ENCODE measurements around the gene PPP1CB. TPM values are rescaled to one million over a fixed set of nuclear protein-coding genes. Genes with fewer than 3 reads are reported as not detected.

The PPP1CB gene
- polyA plus RNA-seq, 4 donors: 80.4 to 171 (median 91.0) TPM

- 54 to 59% (median 59%) methylated on average over 3 of the region's 3 CpGs for WGBS, 3 donors
- Histone ChIP-seq H3K4me3 (ENCODE audit: low read depth in 1 of 3, low read length in 3 of 3) (no peak overlapping the region), H3K27me3 (ENCODE audit: control insufficient read depth in 3 of 3, insufficient read depth in 3 of 3, low read length in 3 of 3) (no peaks in the 10 kb centered on the region), H3K4me1 (ENCODE audit: control insufficient read depth in 3 of 3, insufficient read depth in 2 of 3, low read depth in 1 of 3, low read length in 2 of 3) (peaks cover 3 to 9% (median 7%) of the 10 kb centered on the region in 3 donors), H3K9me3 (ENCODE audit: control insufficient read depth in 2 of 2, insufficient read depth in 1 of 2, low read depth in 1 of 2, low read length in 1 of 2) (no peaks in the 10 kb centered on the region), H3K27ac (ENCODE audit: low read depth in 1 of 3, low read length in 2 of 3) (no peak overlapping the region), H3K36me3 (ENCODE audit: control insufficient read depth in 3 of 3, insufficient read depth in 2 of 3, low read depth in 1 of 3, low read length in 3 of 3) (peaks cover 0 to 16% (median 8%) of the 10 kb centered on the region in 3 donors)
- no peak for DNase-seq
- FAIRE-seq: no peak
Observed at GRCh38 chr2:28755421-28755820, 3.8 kb downstream of the PPP1CB start.

- H3K27ac ChIP-seq (ENCODE audit: low read depth in 1 of 3, low read length in 2 of 3): no peak overlapping the region
- peaks cover 0 to 21% (median 8%) of the 10 kb centered on the region in 3 donors for H3K36me3 ChIP-seq (ENCODE audit: control insufficient read depth in 3 of 3, insufficient read depth in 2 of 3, low read depth in 1 of 3, low read length in 3 of 3)
- peaks cover 2 to 11% (median 2%) of the 10 kb centered on the region in 3 donors for H3K4me1 ChIP-seq (ENCODE audit: control insufficient read depth in 3 of 3, insufficient read depth in 2 of 3, low read depth in 1 of 3, low read length in 2 of 3)
Observed at GRCh38 chr2:28758459-28758858, 6.8 kb downstream of the PPP1CB start.

GRCh38 chr2:28761420-28761819, 9.8 kb downstream of the PPP1CB start:
- H3K9me3 ChIP-seq (ENCODE audit: control insufficient read depth in 2 of 2, insufficient read depth in 1 of 2, low read depth in 1 of 2, low read length in 1 of 2): no peaks in the 10 kb centered on the region
- H3K36me3 ChIP-seq (ENCODE audit: control insufficient read depth in 3 of 3, insufficient read depth in 2 of 3, low read depth in 1 of 3, low read length in 3 of 3): peaks cover 0 to 19% (median 8%) of the 10 kb centered on the region in 3 donors
- WGBS, 3 donors: 70 to 85% (median 82%) methylated on average over 3 of the region's 3 CpGs
- H3K27ac ChIP-seq (ENCODE audit: low read depth in 1 of 3, low read length in 2 of 3): no peak overlapping the region
- peaks cover 0 to 8% (median 0%) of the 10 kb centered on the region in 3 donors for H3K4me1 ChIP-seq (ENCODE audit: control insufficient read depth in 3 of 3, insufficient read depth in 2 of 3, low read depth in 1 of 3, low read length in 2 of 3)
- FAIRE-seq (no peak), DNase-seq (no peak)
- H3K4me3 ChIP-seq (ENCODE audit: low read depth in 1 of 3, low read length in 3 of 3): no peak overlapping the region
- H3K27me3 ChIP-seq (ENCODE audit: control insufficient read depth in 3 of 3, insufficient read depth in 3 of 3, low read length in 3 of 3): no peaks in the 10 kb centered on the region

More at GRCh38 chr2:28758459-28758858, 6.8 kb downstream of the PPP1CB start:
- DNase-seq (no peak), FAIRE-seq (no peak)
- Histone ChIP-seq H3K9me3 (ENCODE audit: control insufficient read depth in 2 of 2, insufficient read depth in 1 of 2, low read depth in 1 of 2, low read length in 1 of 2) (no peaks in the 10 kb centered on the region), H3K27me3 (ENCODE audit: control insufficient read depth in 3 of 3, insufficient read depth in 3 of 3, low read length in 3 of 3) (no peaks in the 10 kb centered on the region), H3K4me3 (ENCODE audit: low read depth in 1 of 3, low read length in 3 of 3) (no peak overlapping the region)
- 73 to 85% (median 82%) methylated on average over 2 of the region's 2 CpGs for WGBS, 3 donors

DNA sequence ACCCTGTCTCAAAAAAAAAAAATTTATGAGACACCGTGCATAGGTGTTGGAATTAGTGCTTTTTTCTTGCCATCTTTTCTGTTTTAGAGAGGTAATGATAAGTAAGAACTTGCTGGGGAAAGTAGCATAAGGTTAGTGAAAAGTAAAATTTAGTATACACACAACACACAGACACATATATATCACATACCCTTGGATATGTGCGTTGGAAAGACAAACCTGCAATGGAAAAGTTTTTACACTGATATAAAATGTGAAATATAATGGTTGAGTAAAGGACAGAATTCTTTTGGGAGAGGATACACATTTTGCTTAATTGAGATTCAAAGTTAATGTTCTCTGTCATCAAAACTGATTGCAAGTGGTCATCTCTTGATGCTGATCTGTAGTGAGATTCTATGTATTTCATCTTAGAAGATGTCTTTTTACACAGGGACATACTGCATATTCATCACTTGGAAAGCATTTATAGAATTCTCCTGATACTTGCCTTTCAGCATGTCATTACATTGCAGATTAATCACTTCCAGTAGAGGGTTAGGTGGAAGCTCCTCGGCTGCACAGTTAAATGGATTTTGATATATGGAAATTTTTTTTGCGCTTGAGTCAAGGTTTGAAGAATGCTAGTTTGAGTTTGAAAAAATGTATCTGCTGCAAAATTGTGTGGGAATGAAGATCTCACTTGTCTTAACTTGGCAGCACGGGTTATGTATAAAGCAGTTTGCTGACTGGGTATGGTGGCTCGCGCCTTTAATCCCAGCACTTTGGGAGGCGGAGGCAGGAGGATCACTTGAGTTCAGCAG, 13.5 kb downstream of the PPP1CB start:
- Histone ChIP-seq H3K4me1 (ENCODE audit: control insufficient read depth in 3 of 3, insufficient read depth in 2 of 3, low read depth in 1 of 3, low read length in 2 of 3) (peaks cover 0 to 4% (median 0%) of the 10 kb centered on the region in 3 donors), H3K36me3 (ENCODE audit: control insufficient read depth in 3 of 3, insufficient read depth in 2 of 3, low read depth in 1 of 3, low read length in 3 of 3) (peaks cover 0 to 10% (median 2%) of the 10 kb centered on the region in 3 donors), H3K27ac (ENCODE audit: low read depth in 1 of 3, low read length in 2 of 3) (no peak overlapping the region), H3K4me3 (ENCODE audit: low read depth in 1 of 3, low read length in 3 of 3) (no peak overlapping the region), H3K9me3 (ENCODE audit: control insufficient read depth in 2 of 2, insufficient read depth in 1 of 2, low read depth in 1 of 2, low read length in 1 of 2) (peaks cover 0 to 4% of the 10 kb centered on the region in 2 donors), H3K27me3 (ENCODE audit: control insufficient read depth in 3 of 3, insufficient read depth in 3 of 3, low read length in 3 of 3) (no peaks in the 10 kb centered on the region)
- FAIRE-seq (no peak), DNase-seq (no peak)
- WGBS, 3 donors: 85 to 89% (median 87%) methylated on average over 8 of the region's 8 CpGs

DNA sequence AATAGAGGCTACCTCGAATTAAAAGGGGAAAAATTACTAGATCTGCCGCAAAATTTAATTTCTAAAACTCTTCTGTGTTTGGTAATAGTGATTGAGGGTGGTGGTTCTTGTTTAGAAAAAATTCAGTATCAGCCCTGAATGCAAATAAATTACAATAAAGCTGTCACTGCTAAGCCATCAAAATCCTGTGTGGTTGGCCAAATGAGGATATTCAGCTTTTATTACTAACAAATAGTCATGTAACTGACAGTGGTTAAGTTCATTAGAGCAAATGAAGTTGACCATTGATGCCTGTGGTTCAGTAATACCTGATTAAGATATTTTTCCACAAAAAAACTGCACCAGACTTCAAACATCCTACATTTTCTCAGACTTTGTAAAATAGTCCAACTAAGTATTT, 14.4 kb downstream of the PPP1CB start:
- no peaks in the 10 kb centered on the region for H3K27me3 ChIP-seq (ENCODE audit: control insufficient read depth in 3 of 3, insufficient read depth in 3 of 3, low read length in 3 of 3)
- FAIRE-seq (no peak), DNase-seq (no peak)
- H3K27ac ChIP-seq (ENCODE audit: low read depth in 1 of 3, low read length in 2 of 3): no peak overlapping the region
- peaks cover 0 to 6% (median 0%) of the 10 kb centered on the region in 3 donors for H3K4me1 ChIP-seq (ENCODE audit: control insufficient read depth in 3 of 3, insufficient read depth in 2 of 3, low read depth in 1 of 3, low read length in 2 of 3)
- peaks cover 0 to 6% (median 0%) of the 10 kb centered on the region in 3 donors for H3K36me3 ChIP-seq (ENCODE audit: control insufficient read depth in 3 of 3, insufficient read depth in 2 of 3, low read depth in 1 of 3, low read length in 3 of 3)
- no peak overlapping the region for H3K4me3 ChIP-seq (ENCODE audit: low read depth in 1 of 3, low read length in 3 of 3)
- peaks cover 0 to 4% of the 10 kb centered on the region in 2 donors for H3K9me3 ChIP-seq (ENCODE audit: control insufficient read depth in 2 of 2, insufficient read depth in 1 of 2, low read depth in 1 of 2, low read length in 1 of 2)
- 85 to 92% (median 89%) methylated on average over 2 of the region's 2 CpGs for WGBS, 3 donors

DNA sequence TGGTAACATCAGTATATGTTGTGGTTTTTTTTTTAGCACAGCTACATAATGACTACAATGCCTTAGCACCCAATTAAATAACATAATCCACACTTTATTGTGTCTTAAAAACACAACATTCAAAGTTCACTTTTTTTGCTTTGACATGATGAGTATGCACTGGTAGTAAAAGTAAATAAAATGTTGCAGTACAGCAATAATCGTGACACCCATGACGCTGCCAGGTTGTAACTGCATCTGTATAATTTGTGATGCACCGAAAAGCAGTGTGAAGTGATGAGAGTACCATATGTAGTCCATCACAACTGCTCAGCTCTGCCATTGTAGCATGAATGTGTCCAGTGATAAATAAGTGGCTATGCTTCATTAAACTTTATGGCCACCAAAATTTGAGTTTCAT, 15.7 kb downstream of the PPP1CB start:
- Histone ChIP-seq H3K9me3 (ENCODE audit: control insufficient read depth in 2 of 2, insufficient read depth in 1 of 2, low read depth in 1 of 2, low read length in 1 of 2) (peaks cover 0 to 4% of the 10 kb centered on the region in 2 donors), H3K4me1 (ENCODE audit: control insufficient read depth in 3 of 3, insufficient read depth in 2 of 3, low read depth in 1 of 3, low read length in 2 of 3) (peaks cover 0 to 6% (median 0%) of the 10 kb centered on the region in 3 donors), H3K27me3 (ENCODE audit: control insufficient read depth in 3 of 3, insufficient read depth in 3 of 3, low read length in 3 of 3) (no peaks in the 10 kb centered on the region), H3K27ac (ENCODE audit: low read depth in 1 of 3, low read length in 2 of 3) (no peak overlapping the region), H3K36me3 (ENCODE audit: control insufficient read depth in 3 of 3, insufficient read depth in 2 of 3, low read depth in 1 of 3, low read length in 3 of 3) (peaks cover 0 to 7% (median 0%) of the 10 kb centered on the region in 3 donors), H3K4me3 (ENCODE audit: low read depth in 1 of 3, low read length in 3 of 3) (no peak overlapping the region)
- DNase-seq: no peak
- WGBS, 3 donors: 73 to 86% (median 78%) methylated on average over 3 of the region's 3 CpGs
- FAIRE-seq: no peak

GRCh38 chr2:28768422-28768821, 16.8 kb downstream of the PPP1CB start:
- Histone ChIP-seq H3K4me3 (ENCODE audit: low read depth in 1 of 3, low read length in 3 of 3) (no peak overlapping the region), H3K9me3 (ENCODE audit: control insufficient read depth in 2 of 2, insufficient read depth in 1 of 2, low read depth in 1 of 2, low read length in 1 of 2) (peaks cover 0 to 4% of the 10 kb centered on the region in 2 donors), H3K27me3 (ENCODE audit: control insufficient read depth in 3 of 3, insufficient read depth in 3 of 3, low read length in 3 of 3) (no peaks in the 10 kb centered on the region), H3K4me1 (ENCODE audit: control insufficient read depth in 3 of 3, insufficient read depth in 2 of 3, low read depth in 1 of 3, low read length in 2 of 3) (peaks cover 0 to 2% (median 0%) of the 10 kb centered on the region in 3 donors), H3K36me3 (ENCODE audit: control insufficient read depth in 3 of 3, insufficient read depth in 2 of 3, low read depth in 1 of 3, low read length in 3 of 3) (peaks cover 0 to 7% (median 0%) of the 10 kb centered on the region in 3 donors), H3K27ac (ENCODE audit: low read depth in 1 of 3, low read length in 2 of 3) (no peak overlapping the region)
- FAIRE-seq: no peak
- DNase-seq: no peak

DNA sequence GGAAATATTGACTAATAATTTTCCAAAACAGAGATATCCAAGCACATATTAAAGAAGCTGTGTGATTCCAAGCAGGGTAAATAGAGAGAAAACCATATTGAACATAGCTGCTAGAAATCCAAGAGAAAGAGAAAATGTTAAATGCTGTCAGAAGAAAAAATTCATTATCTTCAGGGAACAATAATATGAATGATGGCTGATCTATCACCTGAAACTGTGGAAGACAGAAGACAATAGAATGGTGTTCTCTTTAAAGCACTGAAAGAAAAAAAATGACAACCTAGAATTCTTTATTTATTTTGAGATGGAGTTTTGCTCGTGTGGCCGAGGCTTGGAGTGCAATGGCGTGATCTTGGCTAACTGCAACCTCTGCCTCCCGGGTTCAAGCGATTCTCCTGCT, 17.3 kb downstream of the PPP1CB start:
- Histone ChIP-seq H3K4me1 (ENCODE audit: control insufficient read depth in 3 of 3, insufficient read depth in 2 of 3, low read depth in 1 of 3, low read length in 2 of 3) (peaks cover 0 to 2% (median 0%) of the 10 kb centered on the region in 3 donors), H3K4me3 (ENCODE audit: low read depth in 1 of 3, low read length in 3 of 3) (no peak overlapping the region), H3K36me3 (ENCODE audit: control insufficient read depth in 3 of 3, insufficient read depth in 2 of 3, low read depth in 1 of 3, low read length in 3 of 3) (peaks cover 0 to 4% (median 0%) of the 10 kb centered on the region in 3 donors), H3K9me3 (ENCODE audit: control insufficient read depth in 2 of 2, insufficient read depth in 1 of 2, low read depth in 1 of 2, low read length in 1 of 2) (peaks cover 0 to 4% of the 10 kb centered on the region in 2 donors), H3K27me3 (ENCODE audit: control insufficient read depth in 3 of 3, insufficient read depth in 3 of 3, low read length in 3 of 3) (no peaks in the 10 kb centered on the region), H3K27ac (ENCODE audit: low read depth in 1 of 3, low read length in 2 of 3) (no peak overlapping the region)
- no peak for FAIRE-seq
- 85 to 99% (median 97%) methylated on average over 5 of the region's 5 CpGs for WGBS, 3 donors
- no peak for DNase-seq

All from small intestine (tissue), 7 donors.